Measurements from ENCODE around the gene PRKD1.

PRKD1 gene

DNA sequence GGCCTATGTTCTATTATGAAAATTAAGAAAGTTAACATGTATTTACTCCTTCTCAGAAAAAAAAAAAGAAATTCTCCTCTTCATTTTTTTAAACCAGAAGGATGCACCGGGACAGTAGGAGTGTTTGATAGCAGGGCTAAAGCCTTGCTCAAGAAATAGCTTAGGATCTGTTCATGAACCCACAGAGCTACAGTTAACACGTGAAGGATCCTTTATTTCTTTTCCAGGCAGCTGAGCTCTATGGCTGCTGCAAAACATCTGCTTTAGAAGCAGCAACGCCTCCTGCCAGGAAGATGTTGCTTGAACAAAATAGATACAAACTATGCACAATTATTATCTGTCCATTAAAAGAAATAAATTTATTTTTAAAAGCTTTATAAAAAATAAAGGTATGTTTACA is 254.8 kb downstream of the PRKD1 start:
- H3K36me3 ChIP-seq (ENCODE audit: insufficient read depth, low read length): no peaks in the 10 kb centered on the region
- H3K4me1 ChIP-seq (ENCODE audit: insufficient read depth, low read length): no peaks in the 10 kb centered on the region
- no peaks in the 10 kb centered on the region for H3K27me3 ChIP-seq (ENCODE audit: insufficient read depth, low read length, poor library complexity)
- H3K4me2 ChIP-seq (ENCODE audit: insufficient read depth, low read length): no peak overlapping the region
- no peak for DNase-seq
- no peak for ATAC-seq (ENCODE audit: insufficient read depth, low read depth)
- no peaks in the 10 kb centered on the region for H4K20me1 ChIP-seq (ENCODE audit: insufficient read depth, low read length)
- no peak for TF ChIP-seq EZH2 (IDR thresholded peaks at IDR 0.05; ENCODE audit: borderline replicate concordance, low read depth, low read length, severe bottlenecking)
- TF ChIP-seq, protein P1, sequence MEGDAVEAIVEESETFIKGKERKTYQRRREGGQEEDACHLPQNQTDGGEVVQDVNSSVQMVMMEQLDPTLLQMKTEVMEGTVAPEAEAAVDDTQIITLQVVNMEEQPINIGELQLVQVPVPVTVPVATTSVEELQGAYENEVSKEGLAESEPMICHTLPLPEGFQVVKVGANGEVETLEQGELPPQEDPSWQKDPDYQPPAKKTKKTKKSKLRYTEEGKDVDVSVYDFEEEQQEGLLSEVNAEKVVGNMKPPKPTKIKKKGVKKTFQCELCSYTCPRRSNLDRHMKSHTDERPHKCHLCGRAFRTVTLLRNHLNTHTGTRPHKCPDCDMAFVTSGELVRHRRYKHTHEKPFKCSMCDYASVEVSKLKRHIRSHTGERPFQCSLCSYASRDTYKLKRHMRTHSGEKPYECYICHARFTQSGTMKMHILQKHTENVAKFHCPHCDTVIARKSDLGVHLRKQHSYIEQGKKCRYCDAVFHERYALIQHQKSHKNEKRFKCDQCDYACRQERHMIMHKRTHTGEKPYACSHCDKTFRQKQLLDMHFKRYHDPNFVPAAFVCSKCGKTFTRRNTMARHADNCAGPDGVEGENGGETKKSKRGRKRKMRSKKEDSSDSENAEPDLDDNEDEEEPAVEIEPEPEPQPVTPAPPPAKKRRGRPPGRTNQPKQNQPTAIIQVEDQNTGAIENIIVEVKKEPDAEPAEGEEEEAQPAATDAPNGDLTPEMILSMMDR (IDR thresholded peaks at IDR 0.05; ENCODE audit: borderline replicate concordance, extremely low read depth, low read length, poor library complexity, severe bottlenecking): no peak
- no peak overlapping the region for H3K27ac ChIP-seq (ENCODE audit: low read length)
- H3K9ac ChIP-seq (ENCODE audit: low read depth, low read length): no peak overlapping the region
- H3K4me3 ChIP-seq (ENCODE audit: low read depth in 1 of 2, low read length in 2 of 2): no peak overlapping the region
- H3K79me2 ChIP-seq (ENCODE audit: insufficient read depth, low read length): no peaks in the 10 kb centered on the region
- H2AFZ ChIP-seq (ENCODE audit: low read depth, low read length): no peak overlapping the region
- no peaks in the 10 kb centered on the region for H3K9me3 ChIP-seq (ENCODE audit: insufficient read depth, low read length, severe bottlenecking)

GRCh38 chr14:29671034-29671433 is 256.6 kb downstream of the PRKD1 start:
- no peaks in the 10 kb centered on the region for H3K4me1 ChIP-seq (ENCODE audit: insufficient read depth, low read length)
- no peaks in the 10 kb centered on the region for H4K20me1 ChIP-seq (ENCODE audit: insufficient read depth, low read length)
- ATAC-seq (ENCODE audit: insufficient read depth, low read depth) (no peak), DNase-seq (no peak)
- no peaks in the 10 kb centered on the region for H3K9me3 ChIP-seq (ENCODE audit: insufficient read depth, low read length, severe bottlenecking)
- TF ChIP-seq, protein P1 (IDR thresholded peaks at IDR 0.05; ENCODE audit: borderline replicate concordance, extremely low read depth, low read length, poor library complexity, severe bottlenecking): no peak
- TF ChIP-seq EZH2 (IDR thresholded peaks at IDR 0.05; ENCODE audit: borderline replicate concordance, low read depth, low read length, severe bottlenecking): no peak
- no peak overlapping the region for H3K27ac ChIP-seq (ENCODE audit: low read length)
- H3K4me3 ChIP-seq (ENCODE audit: low read depth in 1 of 2, low read length in 2 of 2): no peak overlapping the region
- no peak overlapping the region for H3K9ac ChIP-seq (ENCODE audit: low read depth, low read length)
- H3K27me3 ChIP-seq (ENCODE audit: insufficient read depth, low read length, poor library complexity): no peaks in the 10 kb centered on the region
- no peaks in the 10 kb centered on the region for H3K36me3 ChIP-seq (ENCODE audit: insufficient read depth, low read length)
- no peak overlapping the region for H3K4me2 ChIP-seq (ENCODE audit: insufficient read depth, low read length)
- no peaks in the 10 kb centered on the region for H3K79me2 ChIP-seq (ENCODE audit: insufficient read depth, low read length)
- H2AFZ ChIP-seq (ENCODE audit: low read depth, low read length): no peak overlapping the region

- H2AFZ ChIP-seq (ENCODE audit: low read depth, low read length): no peak overlapping the region
- no peak overlapping the region for H3K27ac ChIP-seq (ENCODE audit: low read length)
- H3K4me2 ChIP-seq (ENCODE audit: insufficient read depth, low read length): no peak overlapping the region
- H3K9ac ChIP-seq (ENCODE audit: low read depth, low read length): no peak overlapping the region
- H3K4me3 ChIP-seq (ENCODE audit: low read depth in 1 of 2, low read length in 2 of 2): no peak overlapping the region
- no peaks in the 10 kb centered on the region for H3K9me3 ChIP-seq (ENCODE audit: insufficient read depth, low read length, severe bottlenecking)
- TF ChIP-seq, protein P1 (IDR thresholded peaks at IDR 0.05; ENCODE audit: borderline replicate concordance, extremely low read depth, low read length, poor library complexity, severe bottlenecking): no peak
- TF ChIP-seq EZH2 (IDR thresholded peaks at IDR 0.05; ENCODE audit: borderline replicate concordance, low read depth, low read length, severe bottlenecking): no peak
- H3K79me2 ChIP-seq (ENCODE audit: insufficient read depth, low read length): no peaks in the 10 kb centered on the region
- DNase-seq (no peak), ATAC-seq (ENCODE audit: insufficient read depth, low read depth) (no peak)
- no peaks in the 10 kb centered on the region for H3K27me3 ChIP-seq (ENCODE audit: insufficient read depth, low read length, poor library complexity)
- H4K20me1 ChIP-seq (ENCODE audit: insufficient read depth, low read length): no peaks in the 10 kb centered on the region
- H3K36me3 ChIP-seq (ENCODE audit: insufficient read depth, low read length): no peaks in the 10 kb centered on the region
- H3K4me1 ChIP-seq (ENCODE audit: insufficient read depth, low read length): no peaks in the 10 kb centered on the region
Observed at GRCh38 chr14:29668201-29668600, 259.4 kb downstream of the PRKD1 start.

- TF ChIP-seq EZH2 (IDR thresholded peaks at IDR 0.05; ENCODE audit: borderline replicate concordance, low read depth, low read length, severe bottlenecking): no peak
- TF ChIP-seq, protein P1 (IDR thresholded peaks at IDR 0.05; ENCODE audit: borderline replicate concordance, extremely low read depth, low read length, poor library complexity, severe bottlenecking): no peak
- H3K9ac ChIP-seq (ENCODE audit: low read depth, low read length): no peak overlapping the region
Observed at GRCh38 chr14:29664515-29664914, 263.1 kb downstream of the PRKD1 start.

More at GRCh38 chr14:29664515-29664914, 263.1 kb downstream of the PRKD1 start:
- H3K9me3 ChIP-seq (ENCODE audit: insufficient read depth, low read length, severe bottlenecking): no peaks in the 10 kb centered on the region
- H3K27me3 ChIP-seq (ENCODE audit: insufficient read depth, low read length, poor library complexity): no peaks in the 10 kb centered on the region
- H3K36me3 ChIP-seq (ENCODE audit: insufficient read depth, low read length): no peaks in the 10 kb centered on the region
- H3K4me2 ChIP-seq (ENCODE audit: insufficient read depth, low read length): no peak overlapping the region
- no peak overlapping the region for H3K4me3 ChIP-seq (ENCODE audit: low read depth in 1 of 2, low read length in 2 of 2)
- H3K79me2 ChIP-seq (ENCODE audit: insufficient read depth, low read length): no peaks in the 10 kb centered on the region
- no peaks in the 10 kb centered on the region for H3K4me1 ChIP-seq (ENCODE audit: insufficient read depth, low read length)
- no peak for ATAC-seq (ENCODE audit: insufficient read depth, low read depth)
- H3K27ac ChIP-seq (ENCODE audit: low read length): no peak overlapping the region
- no peak overlapping the region for H2AFZ ChIP-seq (ENCODE audit: low read depth, low read length)
- no peak for DNase-seq
- H4K20me1 ChIP-seq (ENCODE audit: insufficient read depth, low read length): no peaks in the 10 kb centered on the region

All from DND-41 (cell line).